OCI-LY7 (cell line): Measurements from ENCODE around the gene TMEM266.

Experiments
- EZH2phosphoT487 ChIP-seq: fragments of 200-600 bp; sonication (generic); IDR thresholded peaks from 2 replicates; pipeline ENCODE4 v1.6.1; 2018; ENCODE audit warnings: low read depth, borderline replicate concordance, mild to moderate bottlenecking, mixed run types, antibody characterized with exemption, low read length, moderate library complexity, mixed read lengths
- TF ChIP-seq, protein P1 (sequence below): fragments of 200-600 bp; sonication (generic); conservative IDR thresholded peaks from 2 replicates; pipeline ENCODE4 v1.5.1; 2014; ENCODE audit warnings: mild to moderate bottlenecking, antibody characterized with exemption, low read length, moderate library complexity, mixed read lengths

DNA sequence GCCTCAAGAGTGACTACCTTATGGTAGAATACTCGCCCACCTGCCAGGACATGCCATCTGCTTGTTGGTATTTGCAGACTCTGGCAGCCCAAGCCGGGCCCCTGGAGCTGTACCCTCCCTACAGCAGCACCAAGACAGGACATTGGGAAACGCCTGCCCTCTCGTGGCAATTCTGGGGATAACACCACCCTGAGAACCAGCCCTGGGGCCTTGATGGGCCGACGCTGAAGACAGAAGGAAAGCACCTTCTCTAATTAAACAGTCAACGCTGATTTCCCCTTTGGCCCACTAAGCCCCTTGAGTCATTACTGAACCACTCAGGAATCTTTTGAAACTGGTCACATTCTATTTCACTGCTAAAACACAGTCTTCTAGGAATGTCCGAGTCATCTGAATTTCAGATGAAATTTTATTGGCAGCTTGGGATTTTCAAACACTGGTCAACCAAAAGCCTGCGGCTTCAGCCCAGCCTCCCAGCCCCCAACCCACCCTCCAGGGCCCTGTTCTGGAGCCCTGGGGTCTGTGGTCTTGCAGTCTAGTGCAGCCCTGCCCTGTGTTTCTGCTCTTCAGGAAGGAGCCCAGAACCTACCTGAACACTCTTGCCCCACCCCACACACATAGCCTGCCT, 91.3 kb downstream of the TMEM266 start:
- TF ChIP-seq, protein P1, sequence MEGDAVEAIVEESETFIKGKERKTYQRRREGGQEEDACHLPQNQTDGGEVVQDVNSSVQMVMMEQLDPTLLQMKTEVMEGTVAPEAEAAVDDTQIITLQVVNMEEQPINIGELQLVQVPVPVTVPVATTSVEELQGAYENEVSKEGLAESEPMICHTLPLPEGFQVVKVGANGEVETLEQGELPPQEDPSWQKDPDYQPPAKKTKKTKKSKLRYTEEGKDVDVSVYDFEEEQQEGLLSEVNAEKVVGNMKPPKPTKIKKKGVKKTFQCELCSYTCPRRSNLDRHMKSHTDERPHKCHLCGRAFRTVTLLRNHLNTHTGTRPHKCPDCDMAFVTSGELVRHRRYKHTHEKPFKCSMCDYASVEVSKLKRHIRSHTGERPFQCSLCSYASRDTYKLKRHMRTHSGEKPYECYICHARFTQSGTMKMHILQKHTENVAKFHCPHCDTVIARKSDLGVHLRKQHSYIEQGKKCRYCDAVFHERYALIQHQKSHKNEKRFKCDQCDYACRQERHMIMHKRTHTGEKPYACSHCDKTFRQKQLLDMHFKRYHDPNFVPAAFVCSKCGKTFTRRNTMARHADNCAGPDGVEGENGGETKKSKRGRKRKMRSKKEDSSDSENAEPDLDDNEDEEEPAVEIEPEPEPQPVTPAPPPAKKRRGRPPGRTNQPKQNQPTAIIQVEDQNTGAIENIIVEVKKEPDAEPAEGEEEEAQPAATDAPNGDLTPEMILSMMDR = peak; percentile 92
- no peak for TF ChIP-seq EZH2phosphoT487
